NCI-H748 treated with DMSO at 0.1 percent for 48 hours (cell line): ENCODE results near the gene FBXL20.

Experiments used
- DNase-seq: peaks from one replicate; lab custom pipeline; 2025; lab: John Stamatoyannopoulos, UW

The FBXL20 gene

DNA sequence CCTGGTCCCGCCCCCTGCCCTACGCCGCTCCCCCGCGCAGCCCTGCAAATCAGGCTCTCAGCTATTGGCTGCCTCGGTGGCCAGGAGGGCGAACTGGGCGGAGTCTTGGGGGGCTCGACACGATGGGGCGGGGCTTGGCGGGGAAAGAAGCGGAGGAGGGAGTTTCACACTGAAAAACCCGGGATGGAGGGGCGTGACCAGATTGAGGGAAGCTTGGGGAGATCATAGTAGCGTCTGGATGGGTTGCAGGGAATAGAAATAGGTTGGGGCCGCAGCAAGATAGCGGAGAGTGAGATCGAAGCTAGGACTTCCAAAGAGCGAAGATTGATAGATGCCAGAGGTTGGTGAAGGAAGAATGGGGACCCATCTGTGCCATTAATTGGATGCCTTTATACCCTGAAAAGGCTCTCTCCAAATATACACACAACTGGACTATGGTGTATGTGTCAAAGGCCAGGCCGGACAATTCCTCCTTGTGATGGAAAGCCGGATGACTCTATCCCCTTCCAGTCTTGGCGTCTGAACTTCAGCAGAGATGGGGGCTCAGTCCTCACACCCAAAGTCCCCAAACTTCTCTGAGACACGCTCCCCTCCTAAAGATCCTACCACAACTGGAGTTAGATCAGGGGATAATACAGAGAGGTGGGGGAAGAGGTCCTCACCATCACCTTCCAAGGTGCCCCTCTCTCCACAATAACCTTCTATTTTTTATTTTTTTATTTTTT is 175.3 kb downstream of the FBXL20 start:
- DNase-seq = peak; percentile 89

DNA sequence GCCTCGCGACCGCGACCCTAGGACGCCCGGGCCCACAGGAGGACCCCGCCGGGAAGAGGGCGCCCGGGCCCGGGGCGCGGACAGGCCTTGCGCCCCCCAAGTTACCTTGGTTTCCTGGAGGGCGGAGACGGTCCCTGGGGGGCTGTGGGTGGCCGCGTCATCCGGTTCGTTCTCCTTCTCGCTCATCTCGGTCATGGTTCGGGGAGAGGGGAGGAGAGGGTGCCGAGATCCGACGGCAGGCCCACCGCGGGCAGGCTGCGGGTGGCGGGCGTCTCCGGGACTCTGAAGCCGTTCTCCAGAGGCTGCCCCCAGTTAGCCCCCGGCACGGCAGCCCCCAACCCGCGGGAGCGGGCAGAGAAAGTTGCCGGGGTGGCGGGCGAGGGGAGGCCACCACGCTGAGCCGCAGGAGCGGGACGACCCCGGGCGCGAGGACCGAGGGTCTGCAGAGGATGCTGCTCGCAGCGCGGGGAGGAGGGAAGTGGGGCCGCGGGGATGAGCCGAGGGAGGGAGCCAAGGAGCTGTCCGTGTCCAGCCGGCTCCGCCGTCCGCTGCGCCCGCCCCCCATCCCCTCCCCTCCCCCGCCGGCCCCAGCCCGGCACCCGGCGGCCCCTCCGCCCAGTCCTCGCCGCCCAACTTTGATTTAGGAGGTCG is 176.0 kb downstream of the FBXL20 start, which contains the start of gene STAC2:
Gene STAC2 (minus strand): TSS at position 638 of the 651 bp plus-strand sequence. CDS start 443 bp downstream, at position 195.
- DNase-seq = no peak

DNA sequence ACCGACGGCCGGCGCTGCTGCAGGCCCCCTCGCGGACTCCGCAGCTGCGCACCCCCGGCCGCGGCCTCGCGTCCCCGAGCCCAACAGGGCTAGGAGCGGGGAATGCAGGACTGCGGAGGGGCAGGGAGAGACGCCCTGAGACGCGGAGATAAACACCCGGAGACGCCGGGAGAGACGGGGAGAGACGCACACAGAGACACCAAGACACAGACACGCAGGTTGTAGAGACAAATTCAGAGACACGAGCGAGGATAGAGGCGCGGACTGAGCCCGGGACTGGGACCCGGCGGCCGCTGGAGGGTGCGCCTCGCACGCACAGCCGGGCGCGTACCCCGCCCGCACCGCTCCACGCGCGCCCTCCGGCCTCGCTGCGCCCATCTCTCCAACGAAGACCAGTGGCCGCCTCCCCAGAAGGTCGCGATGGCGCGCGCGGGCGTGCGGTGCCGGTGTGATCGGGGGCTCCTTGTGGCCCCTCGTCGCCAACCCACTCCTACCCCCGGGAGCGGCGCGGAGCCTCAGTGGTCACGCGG is 176.6 kb downstream of the FBXL20 start:
- peak; percentile 8 for DNase-seq

DNA sequence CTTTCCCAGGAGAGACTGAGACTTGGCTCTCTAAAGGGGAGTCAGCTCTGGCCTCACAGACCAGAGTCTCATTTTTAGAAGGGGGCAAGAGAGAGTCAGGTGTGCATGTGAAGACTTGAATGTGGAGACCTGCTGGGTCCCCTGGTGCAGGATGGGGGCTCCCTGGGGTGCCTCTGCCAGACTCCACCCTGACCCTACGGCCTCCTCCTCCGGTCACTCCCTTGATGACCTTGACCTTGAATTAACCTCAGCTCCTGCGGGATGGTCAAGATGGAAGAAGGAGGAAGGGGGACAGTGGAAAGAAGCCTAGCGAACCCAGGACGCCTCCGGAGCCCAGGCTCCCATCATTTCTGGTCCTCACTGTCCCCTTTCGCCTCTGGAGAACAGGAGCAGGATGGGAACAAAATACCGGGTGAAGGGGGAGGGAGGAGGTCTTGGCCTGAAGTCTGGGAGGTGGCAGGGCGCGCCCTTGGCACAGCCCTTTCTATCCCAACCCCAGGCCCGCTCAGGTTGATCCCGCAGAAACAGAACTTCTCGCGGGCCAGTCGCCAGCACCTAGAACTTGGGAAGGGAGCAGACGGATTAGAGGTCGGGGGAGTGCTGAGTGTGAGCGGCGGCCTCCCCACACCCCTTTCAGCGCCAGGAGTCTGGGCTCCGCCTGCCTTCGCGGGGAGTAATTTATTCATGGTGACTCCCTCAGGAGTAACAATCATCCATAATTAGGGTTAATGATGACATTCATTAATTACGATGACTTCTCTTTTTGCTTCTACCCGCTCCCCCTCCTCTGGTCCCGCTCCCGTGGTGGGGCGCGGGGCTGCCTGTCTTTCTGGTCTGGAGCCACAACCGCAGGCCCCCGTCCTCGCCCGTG is 177.3 kb downstream of the FBXL20 start:
- no peak for DNase-seq

DNA sequence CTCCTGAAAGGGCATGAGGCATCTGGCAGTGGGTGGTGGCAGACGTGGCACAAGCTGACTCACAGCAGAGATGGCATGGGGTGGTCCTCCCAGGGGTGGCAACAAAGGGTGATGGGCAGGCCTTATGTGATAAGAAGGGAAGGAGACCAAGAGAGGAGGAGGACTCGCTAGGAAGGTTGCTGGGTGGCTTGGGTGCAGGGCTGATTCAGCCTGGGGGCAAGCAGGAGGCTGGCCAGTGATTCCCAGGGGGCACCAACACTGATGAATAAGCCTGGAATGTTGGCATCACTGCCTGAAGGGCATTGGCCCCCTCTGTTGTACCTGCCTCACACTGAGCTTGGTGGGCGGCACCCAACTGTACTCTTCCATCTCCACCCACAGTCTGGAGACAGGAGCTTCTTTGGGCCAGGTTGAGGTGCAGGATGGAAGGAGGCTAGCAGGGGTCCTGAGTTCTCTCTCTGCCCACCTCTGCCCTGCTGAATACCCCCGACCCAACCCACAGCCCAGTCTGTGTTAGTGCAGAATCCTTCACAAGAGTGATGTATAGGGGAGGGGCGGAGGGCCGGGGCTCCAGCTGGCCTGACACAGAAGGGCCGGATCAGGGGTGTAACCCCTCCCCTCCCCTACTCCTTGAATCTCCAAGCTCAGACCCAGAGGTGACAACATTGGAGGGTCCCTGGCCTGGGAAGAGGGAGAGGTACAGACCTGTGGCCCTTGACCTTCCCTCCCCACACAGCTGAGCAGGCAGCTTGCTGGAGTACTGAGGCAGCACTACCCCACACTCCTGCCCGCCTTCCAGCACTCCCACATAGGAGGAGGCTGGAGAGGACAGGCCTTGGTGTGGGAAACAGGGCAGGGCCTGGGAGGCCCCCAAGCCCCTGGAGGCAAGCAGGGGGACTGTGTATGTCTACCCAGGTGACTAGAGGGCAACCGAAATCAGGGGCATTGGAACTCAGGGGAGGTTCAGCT is 178.3 kb downstream of the FBXL20 start:
- DNase-seq = no peak

DNA sequence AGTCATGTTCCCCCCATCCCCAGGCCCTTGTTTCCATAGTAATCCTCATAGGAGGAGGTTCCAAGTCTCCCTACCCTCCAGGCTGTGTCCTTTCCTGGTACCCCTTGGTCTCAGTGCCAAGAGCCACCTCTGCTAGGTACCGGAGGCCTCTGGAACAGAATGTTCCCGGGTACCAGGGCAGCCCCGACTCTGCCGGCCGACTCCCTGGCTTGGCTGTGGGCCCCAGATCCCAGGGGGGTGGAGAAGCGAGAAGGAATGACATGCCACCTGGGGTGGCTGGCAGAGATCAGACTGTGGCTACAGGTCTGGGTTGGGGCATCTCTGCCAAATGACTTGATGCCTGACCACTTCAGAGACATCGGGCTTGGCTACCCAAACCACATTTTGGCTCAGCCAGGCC is 179.3 kb downstream of the FBXL20 start:
- no peak for DNase-seq

DNA sequence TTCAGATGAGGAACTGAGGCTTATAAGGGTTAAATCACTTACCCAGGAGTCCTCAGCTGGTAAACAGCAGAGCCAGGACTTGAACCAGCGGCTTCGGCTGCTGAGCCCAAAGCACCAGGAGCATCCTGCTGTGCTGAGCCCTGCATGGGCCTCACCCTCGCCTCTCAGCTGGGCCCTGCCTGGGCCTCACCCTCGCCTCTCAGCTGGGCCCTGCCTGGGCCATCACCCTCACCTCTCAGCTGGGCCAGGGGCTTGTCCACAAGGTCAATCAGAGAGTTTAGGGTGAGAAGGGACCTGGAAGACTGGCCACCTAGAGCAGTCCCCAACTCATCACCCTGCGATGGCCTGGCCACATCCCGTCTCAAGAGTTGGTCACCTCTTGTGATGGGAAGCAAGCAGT is 179.9 kb downstream of the FBXL20 start:
- DNase-seq = no peak

DNA sequence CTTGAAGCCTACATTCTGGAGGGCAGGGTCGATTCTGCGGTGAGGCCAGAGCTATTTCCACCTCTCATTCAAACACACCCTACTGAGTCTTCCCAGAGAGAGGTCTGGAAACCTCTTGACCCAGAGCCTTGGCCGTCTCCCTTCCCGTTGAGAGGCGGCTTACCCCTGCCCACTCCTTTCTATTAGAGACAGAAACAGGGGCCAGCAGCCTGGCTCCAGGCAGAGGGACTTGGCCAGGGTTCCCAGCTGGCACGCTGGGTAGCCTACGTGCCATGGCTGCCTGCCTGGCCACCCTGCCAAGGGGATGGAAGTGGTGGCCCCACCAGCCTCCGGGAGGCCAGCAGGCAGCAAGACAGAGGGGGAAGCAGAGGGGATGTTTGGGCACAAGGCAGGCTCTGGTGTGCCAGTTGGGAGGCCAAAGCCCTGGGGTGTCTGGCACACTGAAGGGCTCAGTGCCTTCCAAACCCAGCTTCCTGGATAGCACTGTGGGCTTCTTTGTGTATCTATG is 181.7 kb downstream of the FBXL20 start:
- DNase-seq = no peak

DNA sequence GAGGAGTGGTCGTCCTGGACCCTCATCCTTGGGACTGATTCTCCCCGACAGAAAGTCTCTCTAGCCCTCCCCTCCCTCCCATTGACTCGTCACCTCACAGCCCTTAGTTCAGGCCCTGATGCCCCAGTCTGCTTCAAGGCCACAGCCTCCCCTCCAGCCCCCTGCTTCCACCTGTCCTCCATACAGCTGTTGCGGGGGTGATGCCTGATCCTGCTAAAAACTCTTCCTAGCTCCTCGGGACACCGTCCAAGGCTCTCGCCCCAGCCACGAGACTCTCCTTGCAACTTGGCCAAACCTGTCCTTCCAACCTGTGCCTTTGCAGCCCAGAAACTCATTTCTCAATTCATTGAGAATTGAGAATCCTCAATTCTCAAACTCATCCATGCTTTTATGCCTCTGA is 182.5 kb downstream of the FBXL20 start:
- no peak for DNase-seq

DNA sequence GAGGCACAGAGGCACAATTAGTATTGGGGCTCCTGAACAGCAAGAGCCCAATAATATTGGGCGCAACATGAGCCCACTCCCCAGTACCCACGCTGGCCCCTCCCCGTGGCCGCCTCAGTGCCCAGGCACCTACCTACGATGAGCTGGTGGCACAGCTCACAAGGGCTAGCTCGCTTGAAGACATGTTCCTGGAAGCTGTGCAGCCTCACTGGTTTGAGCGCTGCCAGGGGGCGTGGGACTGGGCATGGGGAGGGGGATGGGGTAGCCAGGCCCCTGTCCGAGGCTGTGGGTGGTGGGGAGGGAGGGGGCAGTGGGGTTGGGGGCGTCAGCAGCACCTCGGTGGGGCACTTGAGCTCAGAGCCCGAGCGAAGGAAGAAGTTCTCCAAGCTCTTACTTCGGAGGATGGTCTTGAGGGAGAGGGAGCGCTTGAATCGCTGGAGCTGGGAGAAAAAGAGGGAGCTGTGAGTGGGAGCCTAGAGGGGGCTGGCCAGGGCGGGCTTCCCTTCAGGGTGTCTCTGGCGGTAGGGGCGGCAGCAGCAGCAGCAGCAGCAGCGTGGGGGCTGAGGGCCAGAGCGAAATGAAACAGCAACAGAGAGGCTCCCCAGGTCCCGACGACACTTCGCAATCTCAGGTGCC is 183.6 kb downstream of the FBXL20 start:
- DNase-seq = no peak

DNA sequence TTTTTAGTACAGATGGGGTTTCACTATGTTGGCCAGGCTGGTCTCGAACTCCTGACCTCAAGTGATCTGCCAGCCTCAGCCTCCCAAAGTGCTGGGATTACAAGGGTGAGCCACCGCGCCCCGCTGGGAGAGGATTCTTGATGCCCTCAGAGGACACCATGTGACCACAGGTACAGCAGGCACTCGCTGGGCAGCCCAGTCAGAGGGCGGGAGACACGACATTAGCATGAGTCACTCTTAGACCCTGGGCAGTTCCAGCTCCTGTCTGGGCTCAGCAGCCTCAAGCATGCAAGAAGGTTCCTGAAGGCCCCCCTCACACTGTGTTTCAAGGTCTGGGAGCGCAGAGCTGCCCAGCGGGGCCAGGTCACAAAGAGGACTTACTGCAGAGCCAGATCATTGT is 187.6 kb downstream of the FBXL20 start:
- DNase-seq = no peak

DNA sequence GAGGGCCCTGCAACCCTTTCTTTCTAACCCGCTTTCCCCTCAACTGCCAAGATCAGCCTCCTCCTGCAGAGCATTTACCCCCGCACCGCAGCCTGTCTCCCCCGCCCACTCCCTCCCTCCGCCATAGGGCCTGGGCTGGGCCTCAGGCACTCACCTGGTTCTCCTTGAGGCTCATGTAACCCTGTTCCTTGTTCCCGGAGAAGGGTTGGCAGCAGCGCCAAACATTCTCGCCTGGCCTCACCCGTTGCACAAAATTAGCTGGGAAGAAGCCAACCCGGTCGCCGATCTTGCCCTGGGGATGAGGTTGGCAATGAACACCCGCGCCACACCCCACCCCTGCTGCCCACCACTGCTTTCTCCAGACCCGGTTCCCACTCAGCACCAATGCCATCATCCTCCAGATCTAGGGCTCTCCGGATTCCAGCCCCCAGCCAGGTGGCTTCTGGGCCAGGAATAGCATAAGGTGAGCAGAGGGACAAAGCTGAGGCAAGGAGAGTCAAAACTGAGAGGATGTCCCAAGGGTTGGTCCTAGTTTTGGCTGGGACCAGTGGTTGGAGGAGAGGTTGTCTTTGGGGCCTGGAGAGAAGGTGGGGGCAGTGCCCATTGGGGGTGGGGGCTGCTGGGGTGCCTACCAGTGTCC is 188.5 kb downstream of the FBXL20 start:
- no peak for DNase-seq

DNA sequence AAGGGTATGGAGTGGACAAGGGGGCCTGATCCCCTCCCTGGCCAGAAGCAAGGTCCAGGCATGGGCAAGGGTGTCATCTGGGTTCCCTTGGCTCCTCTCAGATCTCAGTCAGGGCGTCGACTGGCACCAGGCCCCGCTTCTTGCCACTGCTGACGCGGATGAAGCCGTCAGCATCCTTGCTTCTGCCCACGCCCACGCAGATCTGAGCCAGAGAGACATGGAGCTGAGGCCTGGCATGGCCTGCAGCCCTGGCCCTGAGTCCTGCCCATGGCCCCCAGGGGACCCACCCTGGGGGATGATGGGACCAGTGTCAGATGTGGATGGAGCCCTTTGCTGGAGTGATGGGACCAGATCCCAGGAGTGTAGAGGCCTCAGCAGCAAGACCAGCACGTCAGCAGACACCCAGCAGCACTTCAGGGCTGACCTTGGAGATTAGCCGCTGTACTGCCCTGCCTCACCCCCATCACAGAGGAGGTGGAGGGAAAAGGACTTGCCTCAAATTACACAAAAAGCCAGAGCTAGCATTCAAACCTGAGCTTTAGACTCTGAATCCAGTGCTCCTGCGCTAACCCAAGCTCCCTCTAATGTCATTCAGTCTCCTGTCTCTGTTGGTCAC is 189.1 kb downstream of the FBXL20 start:
- DNase-seq = no peak

DNA sequence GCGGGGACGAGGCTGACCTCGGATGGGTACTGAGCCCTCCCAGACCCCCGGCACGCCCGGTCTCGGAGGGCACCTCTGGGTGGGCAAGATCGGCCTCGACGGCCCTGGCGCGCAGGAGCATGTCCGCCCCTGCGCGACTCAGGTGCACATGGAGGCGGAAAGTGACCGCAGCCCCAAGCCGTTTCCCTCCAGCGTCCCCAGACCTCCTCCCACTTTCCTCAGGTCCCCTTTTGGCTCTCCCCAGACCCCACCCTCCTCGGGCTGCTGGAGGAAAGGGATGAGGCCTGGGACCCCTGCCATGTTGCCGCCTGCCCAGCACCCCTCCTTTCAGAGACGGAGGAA is 191.4 kb downstream of the FBXL20 start:
- DNase-seq = no peak

DNA sequence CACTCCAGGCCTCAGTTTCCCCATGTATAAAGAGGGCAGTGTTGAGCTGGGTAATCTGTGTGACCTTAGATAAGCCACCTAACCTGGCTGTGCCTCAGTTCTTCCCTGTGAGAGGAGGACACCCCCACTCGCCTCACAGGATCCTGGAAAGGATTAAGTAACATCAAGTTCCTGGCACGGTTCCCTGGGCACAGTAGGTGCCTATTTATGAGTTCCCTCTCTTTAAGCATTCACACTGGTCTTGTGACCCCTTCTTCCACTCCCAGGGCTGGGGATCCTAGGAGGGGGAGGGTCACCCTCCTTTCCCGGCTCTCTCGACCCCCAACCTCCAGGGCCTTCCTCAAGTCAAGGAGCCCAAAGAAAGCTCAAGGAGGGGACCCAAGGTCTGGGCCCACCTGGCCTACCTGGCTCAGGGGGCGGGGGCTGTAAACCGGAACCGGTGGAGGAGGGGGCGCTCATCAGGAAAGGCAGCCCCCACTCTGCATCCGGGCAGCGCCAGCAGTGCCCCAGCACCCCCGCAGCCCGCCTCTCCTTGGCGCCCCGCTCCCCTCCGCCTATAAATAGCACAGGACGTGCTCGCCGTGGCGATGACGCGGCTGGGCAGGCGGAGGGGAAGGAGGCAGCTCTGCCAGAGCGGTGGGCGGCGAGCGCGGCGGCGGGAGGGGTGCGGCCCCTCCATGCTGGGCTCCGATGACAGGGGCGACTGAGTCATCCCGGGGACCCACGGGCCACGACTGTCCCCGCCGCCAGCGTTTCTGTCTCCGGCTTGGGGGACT is 191.9 kb downstream of the FBXL20 start:
- no peak for DNase-seq

DNA sequence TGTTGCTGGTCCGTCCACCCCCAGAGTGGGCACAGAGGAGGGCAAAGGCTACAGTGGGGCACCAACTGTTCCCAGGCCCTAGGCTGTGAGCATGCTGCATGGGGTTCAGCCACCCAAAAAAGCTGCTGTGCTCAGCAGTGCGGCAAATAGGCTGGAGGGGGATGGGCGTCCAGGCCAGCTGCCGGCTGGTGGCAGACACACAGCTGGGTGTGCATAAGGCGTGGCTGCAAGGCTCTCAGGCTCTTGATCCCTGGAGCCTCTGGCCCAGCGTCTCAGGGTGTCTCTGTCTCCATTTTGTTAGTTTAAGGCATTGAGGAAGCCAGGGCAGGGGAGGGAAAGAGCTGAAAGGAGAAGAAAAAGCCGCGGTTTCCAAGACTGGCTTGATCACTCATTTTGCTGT is 192.5 kb downstream of the FBXL20 start:
- no peak for DNase-seq

DNA sequence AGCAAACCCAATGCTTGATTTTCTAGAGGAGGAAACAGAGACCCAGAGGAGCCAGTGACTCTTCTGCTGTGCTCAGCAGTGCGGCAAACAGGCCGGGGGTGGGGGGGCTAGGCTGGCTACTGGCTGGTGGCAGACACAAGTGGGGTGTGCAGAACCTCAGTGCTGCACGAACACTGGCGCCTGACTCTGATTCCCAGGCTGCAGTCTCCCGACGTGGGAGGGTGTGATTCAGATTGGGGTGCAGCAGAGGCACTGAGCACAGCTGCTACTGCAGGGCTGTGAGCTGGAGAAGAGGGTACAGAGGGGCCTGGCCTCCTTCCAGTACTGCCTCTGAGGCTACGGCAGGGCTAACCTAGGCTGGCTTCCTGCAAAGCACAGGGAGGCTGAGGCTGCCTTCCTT is 193.3 kb downstream of the FBXL20 start:
- DNase-seq = no peak

DNA sequence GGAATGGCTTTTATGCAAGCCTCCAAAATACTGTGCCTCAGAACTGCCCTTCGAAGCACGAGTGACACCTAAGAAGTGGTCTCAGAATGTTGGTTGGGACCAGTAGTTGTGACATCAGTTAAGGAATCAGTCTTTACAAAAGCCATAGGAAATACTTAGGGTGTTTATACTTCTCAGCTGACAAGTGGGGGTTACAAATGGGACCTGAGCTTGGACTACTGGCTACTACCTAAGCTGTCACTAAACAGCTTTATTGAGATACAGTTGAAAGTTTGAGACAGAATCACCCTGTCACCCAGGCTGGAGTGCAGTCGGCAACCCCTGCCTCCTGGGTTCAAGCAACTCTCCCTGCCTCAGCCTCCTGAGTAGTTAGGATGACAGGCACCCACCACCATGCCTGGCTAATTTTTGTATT is 196.3 kb downstream of the FBXL20 start:
- DNase-seq = no peak

DNA sequence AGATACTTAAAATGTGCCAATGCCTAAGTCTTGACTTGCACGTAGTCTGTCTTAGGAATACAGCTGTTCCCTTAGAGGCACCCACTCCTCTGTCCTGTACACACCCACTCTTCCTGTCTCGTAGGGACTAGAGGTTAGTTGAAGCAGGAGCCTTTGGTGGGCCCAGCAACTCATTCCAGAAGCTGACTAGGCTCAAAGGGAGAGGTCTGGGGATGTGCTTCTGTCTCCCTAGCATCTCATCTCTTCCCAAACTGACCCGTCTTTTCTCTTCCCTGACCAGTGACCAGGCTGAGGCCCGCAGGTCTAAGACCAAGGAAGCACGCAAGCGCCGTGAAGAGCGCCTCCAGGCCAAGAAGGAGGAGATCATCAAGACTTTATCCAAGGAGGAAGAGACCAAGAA is 197.2 kb downstream of the FBXL20 start:
- DNase-seq = no peak
